HG03025 (cell line): ENCODE data around the gene PARD3B.

ENCODE experiments used
- ATAC-seq: cut with Tn5 transposase; IDR thresholded peaks from one replicate; pipeline ENCODE4 v1.9.1; 2021; ENCODE audit warnings: mild to moderate bottlenecking, moderate library complexity; ENCODE audit not compliant: unreplicated experiment, low FRiP score

The PARD3B gene

GRCh38 chr2:205496772-205497171, 951.5 kb downstream of the PARD3B start:
- no peak for ATAC-seq

- no peak for ATAC-seq
Measured at GRCh38 chr2:205499006-205499405, 953.7 kb downstream of the PARD3B start.

- no peak for ATAC-seq
Measured at GRCh38 chr2:205500065-205500464, 954.8 kb downstream of the PARD3B start.

GRCh38 chr2:205500951-205501350, 955.7 kb downstream of the PARD3B start:
- ATAC-seq, result no peak

GRCh38 chr2:205501826-205502225, 956.6 kb downstream of the PARD3B start:
- ATAC-seq, result no peak

GRCh38 chr2:205505371-205505770, 960.1 kb downstream of the PARD3B start:
- ATAC-seq, result no peak

- ATAC-seq, result no peak
Measured at GRCh38 chr2:205509655-205510054, 964.4 kb downstream of the PARD3B start.

GRCh38 chr2:205510345-205510744, 965.1 kb downstream of the PARD3B start:
- ATAC-seq, result no peak

- no peak for ATAC-seq
Measured at GRCh38 chr2:205511221-205511620, 965.9 kb downstream of the PARD3B start.

- no peak for ATAC-seq
Measured at GRCh38 chr2:205511641-205512040, 966.4 kb downstream of the PARD3B start.

GRCh38 chr2:205520311-205520710, 975.0 kb downstream of the PARD3B start:
- ATAC-seq, result no peak

GRCh38 chr2:205524656-205525055, 979.4 kb downstream of the PARD3B start:
- no peak for ATAC-seq

GRCh38 chr2:205527801-205528200, 982.5 kb downstream of the PARD3B start:
- ATAC-seq, result no peak

GRCh38 chr2:205531072-205531471, 985.8 kb downstream of the PARD3B start:
- no peak for ATAC-seq

GRCh38 chr2:205531489-205532148, 986.3 kb downstream of the PARD3B start:
- no peak for ATAC-seq

- no peak for ATAC-seq
Measured at GRCh38 chr2:205535001-205535400, 989.7 kb downstream of the PARD3B start.

GRCh38 chr2:205539603-205540002, 994.3 kb downstream of the PARD3B start:
- no peak for ATAC-seq

- ATAC-seq, result no peak
Measured at GRCh38 chr2:205540036-205540435, 994.8 kb downstream of the PARD3B start.

- ATAC-seq, result no peak
Measured at GRCh38 chr2:205543262-205543843, 998.1 kb downstream of the PARD3B start.

- no peak for ATAC-seq
Measured at GRCh38 chr2:205543937-205544702, 998.8 kb downstream of the PARD3B start.

GRCh38 chr2:205545971-205546816, 1000.9 kb downstream of the PARD3B start:
- ATAC-seq, result no peak
